Pulmonary artery endothelial cell (primary cell): ENCODE measurements around the gene CDH4. TPM values are rescaled to one million over a fixed set of nuclear protein-coding genes. Genes with fewer than 3 reads are reported as not detected.

ENCODE experiments used
- DNase-seq: peaks from one replicate; pipeline ENCODE4 v3.0.0-alpha.2; 2011; ENCODE audit warnings: low read depth, low spot score
- total RNA-seq: library from RNA; depleted of rRNA; stranded (reverse); fragments of >200 nt; gene quantifications from 2 replicates; pipeline ENCODE4 v1.2.3, GENCODE V29; 2014

Gene CDH4
- total RNA-seq, 1 donor from 2014 or later = 7.5 TPM

DNA sequence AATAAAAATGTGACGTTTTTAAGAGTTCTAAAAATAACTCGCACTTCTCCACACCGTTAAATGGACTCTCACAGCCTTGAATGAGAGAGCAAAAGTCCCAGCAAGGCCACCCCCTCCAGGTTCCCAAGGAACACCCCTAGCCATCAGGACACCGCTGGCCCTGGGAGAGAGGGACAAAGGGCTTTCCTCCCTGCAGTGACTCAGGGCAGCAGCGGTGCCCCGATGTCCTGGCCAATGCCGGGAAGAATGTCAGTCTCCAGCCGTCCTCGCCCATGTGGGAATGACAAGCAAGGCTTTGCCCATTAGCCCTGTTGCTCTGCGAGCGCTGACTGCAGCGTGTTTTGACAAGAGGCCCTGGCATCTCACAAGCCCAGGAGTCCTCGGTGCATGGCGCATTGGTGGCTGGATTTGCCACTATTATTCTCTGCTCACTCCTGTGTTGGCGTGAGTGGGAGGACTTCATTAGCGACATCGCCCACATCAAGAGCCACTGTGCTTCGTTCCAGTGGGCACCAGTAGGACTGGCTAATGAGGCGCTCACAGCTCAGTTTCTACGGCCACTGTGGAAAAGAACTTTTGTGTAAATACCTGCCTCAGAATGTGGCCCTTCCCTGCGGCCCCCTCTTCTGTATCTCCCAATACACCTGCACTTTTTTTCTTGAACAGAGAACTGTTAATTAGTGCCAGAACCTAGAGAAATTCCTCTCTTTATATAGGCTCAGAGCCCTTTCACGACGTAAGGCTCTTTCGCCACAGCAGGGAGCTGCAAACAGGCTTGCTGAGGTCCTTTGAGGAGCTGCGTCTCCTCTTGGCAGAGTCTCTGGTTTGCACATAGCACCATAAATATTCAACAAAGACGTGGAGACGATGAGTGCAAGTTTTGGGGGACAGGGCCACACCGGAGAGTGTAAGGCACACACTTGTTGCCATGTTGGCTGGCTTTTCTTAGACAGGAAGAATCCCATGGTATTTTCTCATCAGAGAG is 477.0 kb downstream of the CDH4 start:
- DNase-seq = no peak

DNA sequence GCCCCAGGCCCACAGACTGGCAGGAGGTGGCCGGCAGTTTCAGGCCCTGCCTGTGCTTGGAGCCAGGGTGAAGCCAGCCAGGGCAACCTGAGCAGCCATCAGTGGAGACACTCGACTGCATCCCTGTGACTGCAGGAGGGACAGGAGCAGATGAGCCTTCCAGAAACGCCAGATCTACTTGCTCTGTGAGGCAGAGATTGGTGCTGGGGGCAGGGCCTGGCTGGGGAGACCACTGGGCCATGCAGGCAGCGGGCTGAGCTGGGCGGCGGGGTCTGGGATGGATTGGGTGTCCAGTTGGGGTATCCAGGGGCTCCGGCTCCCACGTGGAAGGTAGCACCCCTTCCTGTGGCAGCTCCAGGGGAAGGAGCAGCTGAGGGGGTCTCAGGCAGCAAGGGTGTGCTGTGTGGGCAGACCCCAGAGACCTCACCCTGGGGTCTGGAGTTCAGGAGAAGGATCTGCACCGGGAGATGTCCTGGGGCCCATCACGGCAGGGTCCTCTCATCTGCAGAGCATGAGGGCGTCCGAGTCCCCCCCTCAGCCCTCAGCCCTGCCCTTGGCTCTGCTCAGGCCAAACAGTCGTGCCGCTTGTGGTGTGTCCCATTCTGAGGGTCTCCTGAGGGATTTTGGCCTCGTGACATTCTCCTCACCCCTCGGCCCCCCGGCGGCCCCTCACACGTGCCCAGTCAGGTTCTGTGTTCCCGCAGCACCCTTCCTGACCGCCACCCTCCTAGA is 478.7 kb downstream of the CDH4 start:
- no peak for DNase-seq

DNA sequence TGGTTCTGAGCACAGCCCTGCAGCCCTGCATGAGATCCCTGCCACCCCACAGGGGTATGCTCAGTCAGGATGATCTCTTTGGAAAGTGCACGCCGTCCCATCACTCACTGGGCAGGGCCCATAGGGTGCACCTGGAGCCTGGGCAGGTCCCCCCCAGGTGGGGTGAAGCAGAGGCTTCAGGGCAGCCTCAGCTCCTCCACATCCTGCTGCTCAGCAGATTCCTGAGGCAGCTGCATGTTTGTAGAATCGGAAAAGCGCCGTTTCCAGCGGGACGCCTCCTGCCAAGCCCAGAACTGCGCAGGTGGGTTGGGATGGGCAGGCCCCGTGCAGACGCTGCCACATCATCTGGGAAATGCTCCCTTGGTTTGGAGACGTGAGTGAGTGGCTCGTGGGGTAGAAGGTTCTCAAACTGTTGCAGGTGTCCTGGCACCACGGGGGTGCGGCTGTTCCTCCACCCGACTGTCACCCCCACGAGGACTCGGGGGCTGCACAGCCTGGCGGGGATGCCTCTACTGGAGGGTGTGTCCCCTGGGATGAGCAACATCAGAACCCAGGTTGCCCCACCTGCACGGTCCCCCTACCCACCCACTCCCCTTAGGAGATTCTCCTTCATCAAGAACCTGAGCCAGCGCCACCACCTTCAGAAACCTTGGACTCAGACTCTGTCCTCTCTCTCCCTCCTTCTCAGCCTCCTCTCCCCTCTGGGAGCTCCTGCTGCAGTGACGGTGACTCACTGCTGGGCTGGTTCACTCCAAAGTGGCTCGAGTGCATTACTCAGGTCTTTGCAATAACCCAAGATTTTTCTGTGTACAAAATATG is 479.5 kb downstream of the CDH4 start:
- DNase-seq = no peak

DNA sequence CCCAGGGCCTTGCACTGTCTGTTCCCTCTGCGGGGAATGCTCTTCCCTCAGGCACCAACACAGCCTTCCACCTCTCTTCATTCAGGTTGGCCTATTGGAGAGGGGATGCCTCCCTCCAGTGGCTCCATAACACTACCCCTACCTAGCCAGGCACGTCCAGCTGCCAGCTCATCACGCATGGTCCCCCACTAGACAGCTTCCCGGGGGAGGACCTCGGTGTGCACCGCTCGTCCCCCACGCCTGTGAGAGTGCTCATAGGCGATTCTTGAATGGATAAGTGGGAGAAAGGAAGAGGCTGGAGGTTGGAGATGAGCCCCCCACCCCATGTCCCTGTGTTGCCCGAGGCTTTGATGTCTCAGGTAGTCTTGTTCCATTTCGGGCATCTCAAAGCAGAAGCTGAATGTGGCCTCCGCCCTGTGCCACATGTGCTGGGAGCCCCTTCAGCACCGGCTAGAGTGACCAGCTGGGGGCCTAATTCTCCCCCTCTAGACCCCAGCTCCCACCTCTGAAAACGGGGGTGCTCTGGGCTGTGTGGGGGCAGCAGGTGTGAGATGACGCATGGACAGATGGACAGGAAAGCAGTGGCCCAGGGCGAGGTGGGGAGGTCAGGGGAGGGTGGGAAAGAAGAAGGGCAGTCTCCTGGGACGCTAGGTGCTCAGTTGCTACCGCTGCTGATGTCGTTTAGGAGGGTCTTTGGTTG is 480.6 kb downstream of the CDH4 start:
- DNase-seq = no peak

DNA sequence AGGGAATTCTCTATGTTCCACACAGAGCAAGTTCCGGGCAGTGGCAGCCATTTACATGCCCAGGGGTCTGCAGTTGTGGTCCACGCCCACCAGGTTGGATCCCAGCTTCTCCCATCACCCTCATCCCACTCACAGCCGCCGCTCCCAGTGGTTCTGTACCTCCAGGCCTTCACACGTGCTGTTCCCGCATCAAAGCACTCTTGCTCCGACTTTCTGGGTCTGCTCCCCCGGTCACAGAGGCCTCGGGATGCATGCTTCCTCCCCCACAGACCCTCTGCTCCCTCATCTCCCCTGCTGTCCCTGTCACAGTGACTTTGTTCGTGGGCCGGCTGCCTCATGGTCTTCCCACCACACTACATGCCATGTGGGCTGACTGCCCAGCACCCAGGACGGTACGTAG is 481.2 kb downstream of the CDH4 start:
- no peak for DNase-seq

DNA sequence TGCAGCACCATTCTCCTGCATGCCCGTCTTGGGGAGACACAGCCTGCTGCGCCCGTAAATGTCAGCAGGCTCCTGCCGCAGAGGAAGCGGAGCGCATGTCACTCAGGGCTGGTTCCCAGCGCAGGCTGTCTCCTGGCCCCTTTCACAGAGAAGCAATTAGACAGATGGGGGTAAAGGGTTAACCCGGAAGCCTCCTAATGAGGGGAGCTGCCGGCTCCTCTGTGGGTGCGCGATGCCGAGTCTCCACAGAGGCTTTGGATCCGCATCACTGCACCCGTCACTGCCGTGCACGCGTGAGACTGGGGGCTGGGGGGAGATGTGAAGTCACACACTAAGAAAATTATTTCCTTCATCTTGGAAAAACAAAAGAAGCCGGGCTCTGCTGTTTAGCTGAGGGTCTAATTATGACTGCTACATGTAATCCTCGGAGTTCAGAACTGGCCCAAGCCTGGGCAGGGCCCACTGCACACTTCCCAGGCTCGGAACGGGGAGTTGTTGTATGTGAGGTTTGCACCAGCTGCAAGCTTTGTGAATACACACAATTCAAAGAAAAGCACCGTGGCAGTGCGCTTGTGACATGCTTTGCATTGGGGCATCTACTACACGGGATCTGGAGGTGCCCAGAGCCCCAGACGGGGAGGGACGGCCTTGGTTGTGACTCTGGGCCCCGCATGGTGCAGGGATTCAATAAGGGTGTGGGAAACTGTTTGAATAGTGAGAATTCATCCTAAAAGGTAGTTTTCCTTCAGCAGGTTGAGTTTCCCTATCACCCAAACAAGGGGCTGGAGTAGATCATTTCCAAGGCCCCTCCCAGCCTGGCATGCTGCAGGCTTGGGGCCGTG is 482.1 kb downstream of the CDH4 start:
- DNase-seq = no peak

DNA sequence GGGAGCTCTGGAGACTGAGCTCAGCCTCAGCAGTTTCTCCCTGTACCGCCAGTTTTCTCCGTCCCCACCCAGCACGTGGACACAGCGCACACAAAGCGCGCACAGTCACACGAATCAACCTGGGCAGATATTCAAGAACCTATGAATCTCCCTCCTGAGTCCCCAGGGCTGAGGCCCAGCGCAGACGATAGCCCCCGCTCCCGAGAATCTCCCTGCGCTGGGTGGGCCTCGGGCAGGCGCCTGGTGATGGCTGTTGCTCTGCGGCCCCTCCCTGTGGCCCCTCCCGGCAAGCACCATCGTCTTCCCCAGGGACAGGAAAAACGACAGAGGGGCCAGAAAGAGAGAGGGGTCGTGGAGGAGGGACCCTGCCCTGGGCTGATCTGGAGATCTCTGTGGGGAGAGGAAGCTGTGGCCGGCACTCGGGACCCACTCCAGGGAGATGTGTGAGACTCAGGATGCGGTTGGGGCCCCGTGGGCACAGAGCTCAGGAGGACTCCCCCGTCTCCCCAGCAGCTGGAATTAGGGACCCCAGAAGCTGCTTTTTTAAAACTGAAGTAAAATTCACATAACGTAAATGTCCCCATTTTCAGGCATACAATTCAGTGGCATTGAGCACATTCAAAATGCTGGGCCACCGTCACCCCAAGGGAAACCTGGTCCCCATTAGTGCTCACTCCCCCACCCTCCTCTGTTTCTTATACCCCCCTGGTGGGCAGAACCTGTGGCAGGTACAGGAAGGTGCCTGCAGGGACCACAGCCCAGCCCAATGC is 482.9 kb downstream of the CDH4 start:
- no peak for DNase-seq

DNA sequence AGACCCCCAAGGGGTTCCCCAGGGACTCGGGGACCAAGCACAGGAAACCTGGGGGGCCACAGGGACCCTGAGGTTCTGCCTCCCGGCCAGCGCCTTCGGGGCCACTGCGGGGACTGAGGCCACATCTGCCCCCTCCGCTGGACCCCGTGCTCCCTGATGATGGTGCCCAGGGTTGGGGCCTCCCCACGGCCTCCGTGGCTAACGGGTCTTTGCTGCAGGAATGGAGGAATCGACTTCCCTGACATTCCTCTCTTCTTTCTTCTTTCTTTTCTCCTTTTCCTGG is 483.4 kb downstream of the CDH4 start:
- DNase-seq = no peak

DNA sequence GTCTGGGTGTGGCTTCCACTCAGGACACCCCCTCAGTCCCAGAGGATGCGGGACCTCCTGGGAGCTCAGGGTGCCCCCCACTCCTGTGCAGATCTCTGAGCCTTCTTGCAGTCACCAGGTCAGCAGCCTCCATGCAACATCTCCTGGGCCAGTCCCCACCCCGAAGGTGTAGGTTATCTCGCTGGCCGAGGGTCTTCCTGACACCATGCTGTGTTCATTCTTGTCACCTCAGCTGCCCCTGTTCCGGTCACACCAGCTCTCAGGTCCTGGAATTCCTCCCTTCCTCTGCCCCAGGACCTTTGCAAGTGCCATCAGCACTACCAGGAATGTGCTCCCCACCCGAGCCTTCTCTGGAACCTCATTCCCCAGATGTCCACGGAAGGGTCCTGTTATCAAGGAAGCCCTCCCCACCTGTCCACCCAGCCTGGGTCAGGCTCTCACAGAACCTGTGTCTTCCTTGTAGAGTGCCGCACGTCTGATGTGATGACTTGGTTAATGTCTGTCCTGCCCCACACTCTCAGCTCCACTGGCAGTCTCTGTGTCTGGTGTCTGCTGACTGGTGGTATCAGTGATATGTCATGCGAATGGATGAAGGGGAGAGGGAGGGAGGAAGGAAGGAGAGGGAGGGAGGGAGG is 484.1 kb downstream of the CDH4 start:
- DNase-seq = no peak

DNA sequence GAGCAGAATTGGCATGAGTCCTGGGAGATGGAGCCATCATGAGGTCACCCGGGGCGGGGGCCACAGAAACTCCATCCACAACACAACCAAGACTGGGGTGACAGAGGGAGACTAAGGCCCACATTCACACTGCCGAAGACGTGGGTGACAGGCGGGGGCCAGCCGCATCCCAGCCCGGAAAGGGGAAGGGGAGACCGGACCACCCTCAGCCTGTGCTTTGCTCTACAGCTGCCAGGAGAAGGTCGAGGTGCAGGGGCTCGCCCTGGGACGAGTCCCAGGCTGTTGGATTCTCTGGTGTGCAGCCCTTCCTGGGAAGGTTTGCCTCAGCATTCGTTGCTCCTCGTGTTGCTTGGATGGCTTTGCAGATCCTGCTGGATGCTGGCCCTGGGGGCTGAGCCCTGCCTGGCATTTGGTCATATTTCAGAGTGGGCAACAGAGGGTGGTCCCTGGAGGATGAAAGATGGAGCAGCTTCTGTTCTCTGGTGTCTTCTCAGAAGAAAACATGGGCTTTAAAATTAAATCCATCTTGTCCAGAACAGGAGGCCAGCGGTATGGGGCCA is 484.8 kb downstream of the CDH4 start:
- no peak for DNase-seq

DNA sequence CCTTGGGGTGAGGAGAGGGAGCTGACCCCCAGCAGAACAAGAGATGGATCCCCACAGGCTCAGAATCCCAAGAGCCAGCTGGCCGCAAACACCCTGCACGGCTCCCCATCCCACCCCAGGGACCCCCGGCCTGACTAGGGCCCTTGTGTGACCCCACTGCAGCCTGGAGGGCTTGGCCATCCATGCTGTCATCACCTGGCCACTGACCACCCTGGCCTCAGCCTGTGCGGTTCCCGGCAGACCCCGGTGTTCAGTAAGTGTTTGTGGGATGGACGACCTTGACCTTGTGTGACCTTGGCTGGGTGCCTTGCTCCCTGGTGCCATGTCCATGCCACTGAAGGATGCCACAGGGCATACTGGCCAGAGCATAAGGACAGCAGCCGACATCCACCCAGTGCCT is 485.3 kb downstream of the CDH4 start:
- no peak for DNase-seq

DNA sequence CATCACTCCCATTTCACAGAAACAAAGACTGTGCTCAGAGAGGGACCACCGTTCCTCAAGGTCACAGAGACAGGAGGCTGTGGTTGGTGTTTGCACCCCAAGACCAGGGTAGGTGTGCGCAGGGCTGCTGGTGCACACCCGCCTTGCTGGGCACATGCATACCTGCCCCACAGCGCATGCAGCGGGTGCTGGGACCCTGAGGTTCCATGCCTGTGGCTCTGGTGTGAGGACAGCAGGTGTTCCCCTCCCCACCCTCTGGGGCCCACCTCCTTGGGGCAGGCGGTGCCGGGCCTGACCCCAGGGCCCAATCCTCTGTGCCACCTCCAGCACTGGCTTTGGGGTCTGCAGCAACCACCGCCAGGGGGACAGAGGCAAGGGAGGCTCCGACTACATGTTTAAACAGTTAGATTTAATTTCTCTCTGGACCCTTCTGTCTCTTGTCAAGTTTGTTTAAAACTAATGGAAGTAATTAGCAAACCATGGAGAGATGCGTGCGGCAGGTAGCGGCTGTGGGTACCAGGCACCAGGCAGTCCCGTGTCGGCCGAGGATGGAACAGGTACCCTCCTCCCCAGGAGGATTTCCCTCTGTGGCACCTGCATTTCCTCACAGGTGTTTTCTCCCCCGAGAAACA is 485.9 kb downstream of the CDH4 start:
- DNase-seq = no peak

DNA sequence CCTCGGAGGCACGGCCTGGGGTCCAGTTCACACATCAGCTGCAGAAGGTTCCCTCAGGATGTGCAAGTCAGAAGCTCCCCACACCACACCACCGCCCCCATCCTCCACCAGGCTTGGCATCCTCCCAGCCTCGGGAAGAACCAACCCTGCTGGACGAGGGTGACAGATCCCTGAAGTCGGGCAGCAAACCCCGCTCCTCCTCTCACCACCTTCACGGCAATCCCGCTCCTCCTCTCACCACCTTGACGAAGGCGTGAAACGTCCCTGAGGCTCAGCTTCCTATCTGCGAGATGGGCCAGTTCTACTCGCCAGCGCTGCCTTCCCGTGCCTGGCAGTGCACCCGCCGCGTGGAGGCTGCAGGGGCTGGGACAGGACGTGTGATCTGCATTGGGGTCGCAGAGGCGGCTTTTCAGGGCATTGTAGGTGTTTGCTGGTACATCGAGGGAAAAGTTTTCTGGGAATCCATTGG is 486.6 kb downstream of the CDH4 start:
- no peak for DNase-seq

DNA sequence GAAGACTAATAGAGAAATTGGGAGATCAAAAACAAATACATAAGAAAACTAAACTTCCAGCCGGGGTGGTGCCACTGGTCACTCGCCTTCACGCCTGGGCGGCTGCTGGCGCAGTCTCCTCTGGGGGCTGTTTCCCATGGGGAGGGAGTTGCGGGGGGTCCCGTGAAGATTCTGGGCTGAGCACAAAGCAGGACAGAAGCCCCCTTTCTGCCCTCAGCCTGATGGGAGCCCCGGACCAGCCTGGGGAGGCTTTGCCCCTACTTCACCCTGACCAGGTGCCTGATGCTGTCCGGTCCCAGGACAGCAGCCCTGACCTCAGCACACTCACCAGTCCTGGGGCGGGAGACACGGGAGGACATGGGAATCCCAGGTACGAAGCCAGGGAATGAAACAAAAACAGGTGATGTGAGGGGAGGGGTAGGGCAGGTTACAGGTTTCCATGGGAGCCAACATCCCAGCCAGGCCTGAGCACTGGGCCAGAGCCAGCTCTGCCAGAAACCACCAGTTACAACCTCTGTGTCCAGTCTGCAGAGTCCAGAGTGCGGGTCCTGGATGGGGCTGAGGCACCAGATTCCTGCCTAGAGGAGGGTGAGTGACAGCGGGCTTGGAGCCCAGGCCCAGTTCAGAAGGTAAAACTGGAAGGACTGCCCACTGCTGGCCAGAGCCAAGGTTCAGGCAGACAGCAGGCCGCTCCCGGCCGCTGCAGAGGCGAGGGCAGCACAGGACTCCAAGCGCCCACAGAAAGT is 487.2 kb downstream of the CDH4 start:
- no peak for DNase-seq

DNA sequence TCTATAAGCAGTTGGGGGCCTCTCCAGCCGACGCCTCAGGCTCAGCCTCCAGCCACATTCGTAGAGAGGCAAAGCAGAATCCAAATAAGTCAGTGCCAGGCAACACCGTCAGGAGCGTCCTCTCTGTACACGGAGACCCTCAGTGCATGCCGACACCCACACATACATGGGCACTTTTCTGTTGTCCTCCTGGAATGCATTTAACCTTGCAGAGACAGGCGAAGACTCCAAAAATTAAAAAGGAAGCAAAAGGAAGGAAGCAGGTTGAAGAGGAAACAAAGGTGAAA is 487.7 kb downstream of the CDH4 start:
- no peak for DNase-seq

DNA sequence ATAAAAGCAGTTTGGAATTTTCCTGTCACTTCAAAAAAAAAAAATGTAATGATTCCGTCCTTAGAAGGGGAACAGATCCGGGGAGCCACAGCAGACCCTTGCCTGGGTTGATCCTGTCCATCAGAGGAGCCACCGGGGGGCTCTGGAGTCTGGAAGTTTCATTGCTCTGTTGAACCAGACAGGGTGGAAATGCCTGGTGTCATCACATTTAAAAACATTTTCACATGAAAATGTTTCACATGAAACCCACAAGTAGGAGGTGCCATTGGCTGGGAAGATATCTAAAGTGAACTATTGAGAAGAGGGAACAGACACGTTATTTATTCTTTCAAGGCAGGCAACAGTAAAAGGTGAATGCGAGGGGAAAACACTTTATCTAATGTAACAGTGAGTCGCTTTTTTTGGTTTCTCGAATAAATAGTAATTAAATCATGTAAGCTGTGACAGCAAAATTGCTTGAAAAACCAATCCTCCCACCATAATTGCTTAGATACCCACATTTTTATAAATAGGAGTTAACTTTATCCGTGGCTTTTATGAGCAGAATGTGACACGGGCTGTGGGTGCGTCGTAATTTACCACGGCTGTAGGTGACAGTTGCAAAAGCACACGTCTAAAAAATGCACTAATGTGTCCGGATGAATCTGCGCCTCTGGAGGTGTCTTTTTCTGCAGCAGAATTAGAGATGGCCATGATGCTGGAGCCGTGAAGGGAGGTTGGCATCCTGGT is 490.2 kb downstream of the CDH4 start:
- DNase-seq = no peak

DNA sequence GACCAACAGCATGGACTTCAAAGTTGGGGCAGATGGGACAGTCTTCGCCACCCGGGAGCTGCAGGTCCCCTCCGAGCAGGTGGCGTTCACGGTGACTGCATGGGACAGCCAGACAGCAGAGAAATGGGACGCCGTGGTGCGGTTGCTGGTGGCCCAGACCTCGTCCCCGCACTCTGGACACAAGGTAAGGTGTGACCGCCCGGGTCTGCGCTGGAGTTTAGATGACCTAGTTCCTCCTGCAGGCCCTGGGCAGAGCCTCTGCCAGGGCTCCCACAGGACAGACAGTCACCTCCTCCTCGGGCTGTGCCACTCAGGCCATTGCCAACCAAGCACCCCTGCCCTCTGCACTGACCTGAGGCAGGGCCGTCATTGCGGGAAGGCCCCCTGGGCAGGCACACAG is 491.5 kb downstream of the CDH4 start:
- no peak for DNase-seq
